Gastrocnemius medialis (tissue), 4 donors: ENCODE data around the gene MRPL22.

Experiments used
- CTCF ChIP-seq, 5 experiments: fragments of 450-650 bp in 3 of 5; fragments of 200-600 bp in 2 of 5; sonication (generic) in 2 of 5; IDR thresholded peaks in 4 of 5; conservative IDR thresholded peaks in 1 of 5; 1 replicate in 4 of 5; 2 replicates in 1 of 5; pipeline ENCODE4 v1.5.1; 2016 to 2019; ENCODE audit warnings: antibody characterized with exemption in 5 of 5, mild to moderate bottlenecking in 3 of 5, moderate library complexity in 3 of 5
- POLR2A ChIP-seq, 2 donors: fragments of 450-650 bp; IDR thresholded peaks; one replicate each; pipeline ENCODE4 v1.6.1; 2017; ENCODE audit warnings: antibody characterized with exemption in 2 of 2, mild to moderate bottlenecking in 2 of 2, moderate library complexity in 2 of 2

- no peak for TF ChIP-seq CTCF (IDR thresholded peaks at IDR 0.05 in 4 of 5, conservative IDR thresholded peaks at IDR 0.05 in 1 of 5)
- no peak for TF ChIP-seq POLR2A (IDR thresholded peaks at IDR 0.05)
Observed at GRCh38 chr5:154977409-154977808, 36.5 kb downstream of the MRPL22 start.
